Left renal cortex interstitium (tissue), 4 donors: ENCODE data around the gene TTC28. TPM values are rescaled to one million over a fixed set of nuclear protein-coding genes. Genes with fewer than 3 reads are reported as not detected.
"Not testable (repeated sequence)": the region's sequence is repeated elsewhere in the genome, so short reads cannot be mapped to it uniquely, and the experiment has no call there.

Experiments
- DNase-seq, 4 donors: peaks; one replicate each; pipeline ENCODE4 v3.0.0-alpha.2; 2013; ENCODE audit warnings: low read depth in 4 of 4, low spot score in 2 of 4, missing footprints in 1 of 4
- polyA plus RNA-seq, 4 donors: library from polyadenylated mRNA; unstranded; fragments of 120-200 nt; gene quantifications; one replicate each; pipeline ENCODE4 v1.2.1, GENCODE V29; 2013; ENCODE audit not compliant: insufficient read length in 4 of 4

The TTC28 gene
- polyA plus RNA-seq, 4 donors, result 26.0 to 49.6 (median 35.9) TPM

DNA sequence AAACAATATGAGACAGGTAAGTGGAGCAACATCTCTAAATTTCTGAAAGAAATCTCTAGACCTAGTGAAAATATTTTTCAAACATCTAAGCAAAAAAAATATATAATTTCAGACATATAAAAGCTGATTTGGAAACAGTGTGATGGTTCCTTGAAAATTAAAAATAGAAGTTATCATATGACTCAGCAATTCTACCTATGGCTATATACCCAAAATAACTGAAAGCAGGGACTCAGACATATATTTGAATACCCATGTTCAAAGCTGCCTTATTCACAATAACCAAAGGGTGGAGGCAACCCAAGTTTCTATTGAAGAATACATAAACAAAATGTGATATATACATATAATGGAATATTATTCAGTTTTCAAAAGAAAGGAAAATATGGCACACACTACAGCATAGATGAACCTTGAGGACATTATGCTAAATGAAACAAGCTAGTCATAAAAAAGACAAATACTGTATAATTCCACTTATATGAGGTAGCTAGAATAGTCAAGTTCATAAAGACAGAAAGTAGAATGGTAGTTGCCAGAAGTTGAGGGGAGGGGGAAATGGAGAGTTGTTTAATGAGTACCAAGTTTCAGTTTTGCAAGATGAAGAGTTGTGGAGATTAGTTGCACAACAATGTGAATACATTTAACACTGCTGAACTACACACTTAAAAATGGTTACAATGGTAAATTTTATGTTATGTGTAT lies 300.4 kb downstream of the TTC28 start:
- DNase-seq, result no peak

DNA sequence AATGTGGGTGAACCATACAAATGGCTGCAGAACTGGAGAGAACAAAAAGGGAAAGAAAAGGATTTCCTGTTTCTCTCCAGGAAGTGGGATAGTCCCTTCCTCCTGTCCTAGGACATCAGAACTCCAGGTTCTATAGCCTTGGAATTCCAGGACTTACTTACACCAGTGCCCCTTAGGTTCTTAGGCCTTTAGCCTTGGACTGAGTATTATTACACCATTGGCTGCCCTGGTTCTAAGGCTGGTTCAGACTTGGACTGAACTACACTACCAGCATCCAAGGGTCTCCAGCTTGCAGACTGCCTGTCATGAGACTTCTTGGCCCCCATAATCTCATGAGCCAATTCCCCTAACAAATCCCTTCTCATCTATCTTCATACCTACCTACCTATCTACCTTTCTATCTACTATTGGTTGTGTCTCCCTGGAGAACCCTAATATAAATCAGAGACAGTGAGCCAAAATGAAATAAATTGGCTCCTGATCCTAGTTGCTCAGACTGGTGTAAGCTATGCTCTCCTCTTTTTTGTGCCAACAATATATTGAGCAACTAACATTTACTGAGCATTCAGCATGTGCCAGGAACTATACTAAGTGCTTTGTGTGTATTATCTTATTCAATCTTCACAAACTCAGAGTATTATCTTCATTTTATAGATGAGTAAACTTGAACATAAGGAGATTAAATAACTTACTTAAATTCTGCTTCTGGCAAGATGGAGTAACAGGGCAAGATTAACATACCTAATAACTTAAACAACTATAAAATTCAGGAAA lies 303.7 kb downstream of the TTC28 start:
- no peak for DNase-seq

DNA sequence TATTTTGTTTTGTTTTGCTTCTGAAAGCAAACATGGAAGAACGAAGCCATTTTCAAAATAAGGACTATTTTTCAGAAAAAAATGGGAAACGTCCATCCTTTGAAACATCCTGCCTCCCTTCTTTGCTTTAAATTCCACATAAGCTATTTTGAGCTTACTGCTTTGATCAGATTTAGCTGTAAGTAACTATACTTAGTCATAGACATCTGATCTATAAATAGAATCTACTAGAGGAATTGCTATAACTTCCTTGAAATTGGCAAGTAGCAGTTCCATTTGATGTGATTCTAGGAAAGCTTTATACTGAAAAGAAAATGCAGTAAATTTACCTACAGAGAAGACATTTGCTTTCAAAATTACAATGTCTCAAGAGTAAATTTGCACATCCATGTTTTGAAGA lies 305.8 kb downstream of the TTC28 start:
- no peak for DNase-seq

DNA sequence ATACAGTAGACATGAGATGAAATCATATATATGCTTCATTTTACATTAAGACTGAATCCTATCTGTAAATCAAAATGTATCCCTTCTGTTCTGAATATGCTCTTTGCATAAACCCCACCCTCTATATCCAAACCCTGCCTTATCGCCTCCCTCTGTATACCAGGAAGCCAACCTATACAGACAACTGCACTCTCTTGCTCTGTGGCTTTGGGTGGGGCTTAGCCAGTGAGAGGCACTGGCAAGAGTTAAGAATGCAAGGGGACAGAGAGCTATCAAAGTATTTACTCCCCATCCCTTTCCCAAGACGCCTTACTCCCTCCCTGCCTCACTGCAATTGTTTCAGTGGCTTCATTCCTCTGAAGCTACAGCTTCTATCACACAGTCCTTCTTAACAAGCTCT lies 309.8 kb downstream of the TTC28 start:
- no peak for DNase-seq

- no peak for DNase-seq
Measured at GRCh38 chr22:28366856-28367255, 312.8 kb downstream of the TTC28 start.

GRCh38 chr22:28365371-28365770 lies 314.3 kb downstream of the TTC28 start:
- DNase-seq, result no peak

GRCh38 chr22:28364105-28364504 lies 315.5 kb downstream of the TTC28 start:
- not testable (repeated sequence) for DNase-seq

DNA sequence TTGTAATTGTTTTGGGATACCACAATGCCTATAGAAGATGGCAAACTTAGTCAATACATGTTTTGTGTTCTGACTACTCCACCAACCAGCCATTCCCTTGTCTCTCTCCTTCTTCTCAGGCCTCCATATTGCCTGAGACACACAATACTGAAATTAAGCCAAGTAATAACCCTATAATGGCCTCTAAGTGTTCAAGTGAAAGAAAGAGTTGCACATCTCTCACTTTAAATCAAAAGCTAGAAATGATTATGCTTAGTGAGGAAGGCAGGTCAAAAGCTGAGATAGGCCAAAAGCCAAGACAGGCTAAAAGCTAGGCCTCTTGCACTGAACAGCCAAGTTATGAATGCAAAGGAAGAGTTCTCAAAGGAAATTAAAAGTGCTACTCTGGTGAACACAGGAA lies 318.7 kb downstream of the TTC28 start:
- DNase-seq, result no peak

GRCh38 chr22:28358312-28358711 lies 321.3 kb downstream of the TTC28 start:
- no peak for DNase-seq

- DNase-seq, result no peak
Measured at GRCh38 chr22:28357193-28357592, 322.4 kb downstream of the TTC28 start.

DNA sequence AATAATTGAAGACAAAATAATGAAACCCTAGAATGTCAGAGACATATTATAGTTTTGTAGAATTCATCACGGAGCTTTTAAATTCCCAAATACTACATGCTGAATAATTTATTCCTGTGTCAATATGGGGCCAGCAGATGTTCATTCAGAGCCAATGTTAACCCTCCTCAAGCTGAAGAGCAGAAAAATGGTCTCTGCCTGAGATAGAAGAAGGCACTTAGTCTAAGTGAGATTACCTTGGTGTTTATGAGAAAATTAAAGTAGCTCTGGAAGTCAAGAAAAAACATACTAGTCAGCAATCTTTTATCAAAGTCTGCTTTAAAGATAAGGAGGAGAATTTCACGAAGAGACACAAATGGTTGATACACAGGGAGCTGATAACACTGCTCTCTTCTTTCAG lies 328.2 kb downstream of the TTC28 start:
- no peak for DNase-seq

DNA sequence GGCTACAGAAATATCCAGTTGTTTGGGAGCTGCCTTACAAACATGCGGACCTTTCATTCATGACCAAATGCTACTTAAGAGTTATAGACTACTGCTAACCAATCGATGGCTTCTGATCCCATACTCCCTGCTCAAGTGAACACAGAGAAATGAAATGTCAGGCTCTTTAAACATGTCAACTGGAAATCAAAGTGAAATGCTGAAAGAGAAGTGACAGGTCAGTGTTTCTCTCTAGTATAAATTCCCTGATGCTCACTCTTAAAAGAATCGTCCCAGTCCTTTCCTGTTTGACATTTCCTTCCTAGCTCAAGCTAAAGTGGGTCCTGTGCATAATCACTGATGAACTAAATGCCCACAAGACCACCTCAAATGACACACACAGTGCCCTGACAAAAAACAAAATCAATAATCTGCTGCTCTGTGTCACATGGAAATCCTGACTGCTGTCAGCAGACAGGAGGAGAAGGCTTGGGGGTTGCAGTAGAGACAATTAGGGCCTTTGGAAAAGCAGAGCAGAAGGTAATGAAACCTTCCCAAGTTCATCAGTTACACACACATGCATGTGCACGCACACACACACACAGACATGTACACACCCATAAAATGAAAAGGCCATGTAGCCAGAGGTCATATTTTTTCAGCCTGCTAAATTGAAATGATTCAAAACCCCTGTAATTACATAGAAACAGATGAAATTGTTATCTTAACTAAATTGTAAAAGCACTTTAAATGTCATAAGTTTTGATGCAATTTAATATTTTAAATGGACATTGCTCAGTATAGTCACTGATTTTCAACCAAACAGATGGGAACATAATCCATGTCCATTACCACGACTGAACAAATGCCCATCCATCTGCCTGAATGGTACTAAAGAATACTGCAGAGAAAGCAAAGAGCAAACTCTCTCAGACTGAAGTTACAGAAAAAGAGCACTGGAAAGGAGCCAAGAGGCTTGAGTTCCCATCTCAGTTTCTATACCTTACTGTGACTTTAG lies 330.7 kb downstream of the TTC28 start:
- no peak for DNase-seq

- no peak for DNase-seq
Measured at GRCh38 chr22:28346308-28346707, 333.3 kb downstream of the TTC28 start.

GRCh38 chr22:28344918-28345703 lies 334.5 kb downstream of the TTC28 start:
- no peak for DNase-seq

- DNase-seq, result no peak
Measured at GRCh38 chr22:28341001-28341400, 338.6 kb downstream of the TTC28 start.

DNA sequence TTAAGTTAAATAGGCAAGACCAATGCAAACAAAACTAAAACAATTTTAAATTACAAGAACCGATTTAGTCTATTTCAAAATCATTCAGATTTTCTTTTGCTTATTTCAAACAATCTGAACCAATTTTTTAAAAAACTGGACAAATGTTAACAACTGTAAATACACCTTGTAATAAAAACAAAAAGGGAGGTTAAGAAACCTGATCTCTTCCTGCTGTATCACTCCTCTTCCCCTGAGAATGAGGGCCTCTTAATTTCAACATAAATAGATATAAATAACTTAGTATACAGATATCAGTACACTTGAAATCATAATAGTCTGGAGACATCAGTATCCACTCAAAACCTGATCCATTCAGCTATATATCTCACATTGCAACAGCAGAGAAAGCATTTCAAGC lies 346.6 kb downstream of the TTC28 start:
- DNase-seq, result peak in 1 of 4 donors; percentile 31

DNA sequence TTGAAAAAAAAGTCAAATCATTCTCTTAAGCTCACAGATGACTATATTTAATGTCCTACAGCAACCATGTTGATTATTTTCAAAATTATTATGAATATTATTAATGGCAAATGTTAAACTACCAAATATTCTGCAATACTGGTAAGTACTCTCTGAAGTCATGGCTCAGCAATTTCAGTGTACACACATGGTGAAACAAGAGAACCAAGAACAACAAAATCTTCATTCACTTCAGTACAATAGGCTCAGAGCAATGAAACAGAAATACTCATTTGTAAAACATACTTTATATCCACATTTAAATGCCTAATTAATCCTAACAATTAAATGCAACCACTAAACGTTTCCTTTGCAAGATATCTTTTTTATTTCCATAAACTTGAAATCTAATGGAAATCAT lies 347.2 kb downstream of the TTC28 start:
- DNase-seq, result no peak

GRCh38 chr22:28331695-28332094 lies 347.9 kb downstream of the TTC28 start:
- DNase-seq, result no peak

GRCh38 chr22:28329186-28330073 lies 350.2 kb downstream of the TTC28 start:
- no peak for DNase-seq
